SK-N-DZ (cell line): Measurements from ENCODE around the gene STAU1.
"Not testable (repeated sequence)": the region's sequence is repeated elsewhere in the genome, so short reads cannot be mapped to it uniquely, and the experiment has no call there.

Source experiments
- DNase-seq: peaks from one replicate; pipeline ENCODE4 v3.0.0-alpha.2; 2015; ENCODE audit warnings: low spot score

Gene STAU1

GRCh38 chr20:49203746-49204145, 15.6 kb upstream of the STAU1 start:
- DNase-seq: no peak

- no peak for DNase-seq
These were observed 14.9 kb upstream of the STAU1 start for GRCh38 chr20:49203011-49203410.

- no peak for DNase-seq
These were observed 11.7 kb upstream of the STAU1 start for GRCh38 chr20:49199729-49200293.

GRCh38 chr20:49192944-49193518, 4.9 kb upstream of the STAU1 start:
- not testable (repeated sequence) for DNase-seq

- DNase-seq: peak; percentile 25
These were observed 744 bp downstream of the STAU1 start for GRCh38 chr20:49187330-49187850.

GRCh38 chr20:49186535-49187329, 1.4 kb downstream of the STAU1 start:
- DNase-seq: peak; percentile 31

GRCh38 chr20:49185071-49185761, 2.9 kb downstream of the STAU1 start:
- DNase-seq: no peak

- no peak for DNase-seq
These were observed 3.5 kb downstream of the STAU1 start for GRCh38 chr20:49184691-49185070.

- not testable (repeated sequence) for DNase-seq
These were observed 4.0 kb downstream of the STAU1 start for GRCh38 chr20:49184084-49184501.

GRCh38 chr20:49183444-49183843, 4.7 kb downstream of the STAU1 start:
- DNase-seq: no peak

GRCh38 chr20:49181265-49181877, 6.8 kb downstream of the STAU1 start:
- DNase-seq: no peak

GRCh38 chr20:49179368-49180277, 8.5 kb downstream of the STAU1 start:
- DNase-seq: no peak

GRCh38 chr20:49174183-49174582, 14.0 kb downstream of the STAU1 start:
- DNase-seq: no peak

GRCh38 chr20:49172413-49172812, 15.7 kb downstream of the STAU1 start:
- no peak for DNase-seq

- DNase-seq: no peak
These were observed 16.2 kb downstream of the STAU1 start for GRCh38 chr20:49171909-49172308.

- no peak for DNase-seq
These were observed 17.4 kb downstream of the STAU1 start for GRCh38 chr20:49170714-49171113.

GRCh38 chr20:49169547-49169946, 18.6 kb downstream of the STAU1 start:
- DNase-seq: no peak

GRCh38 chr20:49168864-49169263, 19.3 kb downstream of the STAU1 start:
- DNase-seq: not testable (repeated sequence)

GRCh38 chr20:49167811-49168507, 20.2 kb downstream of the STAU1 start:
- DNase-seq: no peak
